ENCODE measurements around the gene EXOSC7.
A peak's percentile ranks its signal among the peaks of the same experiment; 100 is the strongest.

EXOSC7 gene

DNA sequence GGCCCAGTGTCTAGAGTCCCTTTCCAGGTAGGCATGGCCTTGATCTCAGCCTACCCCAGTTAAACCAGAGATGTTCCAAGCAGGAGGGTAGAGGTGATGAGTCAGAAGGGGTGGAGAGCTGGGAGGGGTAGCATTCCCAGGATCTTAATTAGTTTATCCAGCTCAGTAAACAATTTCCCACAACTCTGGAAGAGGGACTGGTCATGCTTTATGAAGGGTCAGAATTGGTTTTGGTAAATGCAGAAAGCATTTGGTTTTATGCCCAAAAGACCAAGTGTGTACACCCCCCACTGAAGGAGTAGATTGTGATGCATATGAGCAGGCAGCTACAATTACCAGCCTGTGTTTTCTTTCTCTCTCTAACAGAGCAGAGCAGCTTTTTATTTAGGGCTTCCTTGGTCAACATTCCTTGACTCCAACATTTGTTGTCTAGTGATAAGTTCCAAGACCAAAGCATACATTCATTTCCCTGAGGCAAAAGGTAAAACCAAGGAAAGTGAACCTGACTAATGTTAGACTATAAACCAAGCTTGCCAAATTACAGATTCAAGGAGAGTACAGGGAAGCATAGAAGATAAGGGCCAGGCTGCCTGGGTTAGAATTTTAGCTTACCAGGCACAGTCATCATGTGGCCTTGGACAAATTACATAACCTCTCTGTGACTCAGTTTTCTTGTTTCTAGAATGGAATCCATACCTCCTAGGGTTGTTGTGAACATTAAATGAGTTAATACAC is 17.6 kb downstream of the EXOSC7 start:
- no peak for DNase-seq (ENCODE audit: low spot score)

DNA sequence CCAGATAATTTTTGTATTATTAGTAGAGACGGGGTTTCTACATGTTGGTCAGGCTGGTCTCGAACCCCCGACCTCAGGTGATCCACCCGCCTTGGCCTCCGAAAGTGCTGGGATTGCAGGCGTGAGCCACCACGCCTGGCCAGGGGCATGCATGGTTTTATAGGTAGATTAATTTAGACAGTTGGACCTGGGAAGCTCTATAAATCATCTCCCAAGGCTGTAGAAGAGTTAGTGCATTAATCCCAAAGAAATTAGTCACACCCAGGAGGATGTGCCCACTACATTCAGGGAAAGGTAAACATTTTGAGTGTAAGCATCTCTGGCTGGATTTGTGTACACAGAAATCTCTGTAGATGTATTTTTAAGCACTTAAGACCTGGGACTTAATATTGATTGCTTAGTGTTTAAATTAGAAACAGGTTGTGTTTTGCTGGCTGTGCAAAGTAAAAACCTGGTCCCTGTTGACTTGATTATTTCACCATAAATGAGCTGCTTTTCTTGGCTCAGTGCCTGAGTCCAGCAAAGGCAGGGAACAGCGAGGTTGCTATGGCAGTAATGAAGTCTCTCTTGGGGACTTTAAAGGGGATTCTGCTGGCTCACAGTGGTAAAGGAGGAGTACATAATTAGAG is 19.2 kb downstream of the EXOSC7 start:
- peak; percentile 76 for DNase-seq (ENCODE audit: low spot score)

DNA sequence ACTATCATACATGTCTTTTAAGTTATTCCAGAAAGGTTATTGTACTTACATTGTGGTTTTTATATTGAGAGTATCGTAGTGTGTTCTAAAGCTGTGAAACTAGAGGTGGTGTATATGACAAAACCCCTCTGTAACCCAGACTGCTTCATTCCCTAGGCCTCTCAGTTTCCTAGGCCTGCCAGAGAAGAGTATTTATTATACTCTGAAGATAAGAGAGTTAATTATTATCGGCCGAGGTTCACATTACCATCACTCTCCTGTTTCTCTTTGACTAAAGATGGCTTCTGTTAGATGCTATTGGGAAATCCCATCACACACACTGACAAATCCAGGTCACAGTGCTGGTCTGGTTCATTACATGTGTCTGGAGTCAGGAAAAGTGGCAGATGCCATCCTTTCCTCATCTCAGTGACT is 20.5 kb downstream of the EXOSC7 start:
- peak; percentile 29 for DNase-seq (ENCODE audit: low spot score)

DNA sequence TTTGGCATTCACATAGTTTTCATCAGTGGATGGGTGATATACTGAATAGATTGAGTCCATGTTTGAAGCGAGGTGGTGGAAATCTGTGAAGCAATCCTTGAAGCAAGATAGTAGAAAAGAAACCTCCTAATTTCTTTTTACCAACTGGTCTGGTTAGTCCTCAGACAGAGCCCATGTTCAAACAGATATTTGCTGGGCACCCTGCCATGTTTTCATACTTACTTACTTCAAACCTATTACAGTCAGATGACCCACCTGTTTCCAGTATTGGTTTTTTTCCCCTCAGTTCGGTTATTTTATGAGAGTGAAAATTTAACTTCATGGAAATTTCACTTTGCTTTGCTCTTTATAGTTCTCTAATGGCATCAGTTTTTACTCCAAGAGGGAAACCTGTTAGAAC is 23.7 kb downstream of the EXOSC7 start:
- DNase-seq (ENCODE audit: low spot score), result no peak

DNA sequence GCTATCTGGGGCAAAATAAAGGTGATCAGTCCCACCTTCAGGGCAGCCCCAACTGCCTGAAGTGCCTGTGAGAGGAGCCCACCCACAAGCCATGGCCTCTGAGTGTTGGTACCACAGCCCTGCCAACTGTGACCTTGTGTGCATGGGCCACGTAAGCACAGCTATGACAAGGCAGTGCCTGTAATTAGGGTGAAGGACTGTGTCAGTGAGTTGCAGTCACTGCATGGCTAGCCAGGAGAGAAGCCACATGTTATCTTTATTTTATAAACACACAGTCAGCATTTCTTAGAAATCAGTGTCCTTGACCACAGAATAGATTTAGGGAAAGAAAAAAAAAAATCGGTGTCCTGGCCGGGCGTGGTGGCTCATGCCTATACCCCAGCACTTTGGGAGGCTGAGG is 24.8 kb downstream of the EXOSC7 start:
- no peak for DNase-seq (ENCODE audit: low spot score)

DNA sequence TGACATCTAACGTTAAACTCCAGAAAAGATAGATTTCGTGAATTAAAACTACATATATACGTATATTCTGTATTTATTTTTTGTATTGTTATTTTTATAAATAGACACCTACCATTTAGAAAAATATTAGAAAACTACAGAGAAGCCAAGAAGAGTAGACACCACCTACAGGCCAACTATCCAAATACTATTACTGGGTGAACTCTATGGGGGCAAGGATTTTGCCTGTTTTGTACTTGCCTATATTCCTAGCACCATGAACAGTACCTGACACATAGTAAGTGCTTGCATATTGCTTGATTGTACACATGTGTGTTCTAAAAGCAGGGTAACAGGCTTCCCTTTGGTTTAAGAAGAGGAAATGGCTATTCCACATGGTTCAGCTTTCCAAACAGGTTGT is 25.7 kb downstream of the EXOSC7 start:
- no peak for DNase-seq (ENCODE audit: low spot score)

DNA sequence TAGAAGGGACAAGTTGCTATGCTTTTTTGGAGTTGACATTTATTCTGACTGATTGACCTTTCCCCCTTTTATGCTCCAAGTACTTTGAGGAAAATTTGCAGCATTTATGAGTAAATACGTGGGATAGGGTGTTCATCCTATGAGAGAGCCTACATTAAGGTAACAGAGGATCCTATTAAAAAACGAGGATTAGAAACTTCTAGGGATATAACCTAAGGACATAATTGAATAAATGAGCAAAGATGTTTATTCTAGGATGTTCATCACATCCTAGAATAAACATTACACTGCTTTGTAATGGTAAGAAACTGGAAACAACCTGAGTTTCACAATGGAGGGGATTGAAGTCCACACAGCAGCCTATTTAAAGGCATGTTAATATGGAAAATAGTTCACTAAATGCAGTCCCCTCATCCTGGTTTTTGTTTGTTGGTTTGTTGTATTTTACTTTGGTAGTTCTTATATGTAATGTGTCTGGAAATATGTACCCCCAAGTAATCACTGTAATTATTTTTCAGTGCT is 26.2 kb downstream of the EXOSC7 start:
- DNase-seq (ENCODE audit: low spot score), result no peak

DNA sequence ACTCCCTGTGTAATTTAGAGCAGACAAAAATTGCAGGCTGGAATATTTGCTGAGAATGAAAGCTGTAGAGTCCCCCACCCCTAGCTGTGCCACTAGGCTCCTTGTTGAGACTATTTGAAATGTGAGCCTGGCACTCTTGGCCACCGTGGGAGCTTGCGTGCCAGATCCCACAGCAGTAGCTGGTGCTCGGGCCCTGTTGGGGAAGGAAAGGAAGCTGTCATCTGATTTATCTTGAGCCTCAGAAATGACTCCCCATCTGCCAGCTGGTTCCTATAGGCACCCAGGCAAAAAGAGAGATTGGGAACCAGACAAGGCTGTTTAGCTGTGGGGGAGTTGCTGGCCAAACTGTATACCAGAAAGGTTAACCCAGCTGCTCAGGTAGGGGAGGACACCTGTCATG is 26.7 kb downstream of the EXOSC7 start:
- DNase-seq (ENCODE audit: low spot score), result peak; percentile 46

DNA sequence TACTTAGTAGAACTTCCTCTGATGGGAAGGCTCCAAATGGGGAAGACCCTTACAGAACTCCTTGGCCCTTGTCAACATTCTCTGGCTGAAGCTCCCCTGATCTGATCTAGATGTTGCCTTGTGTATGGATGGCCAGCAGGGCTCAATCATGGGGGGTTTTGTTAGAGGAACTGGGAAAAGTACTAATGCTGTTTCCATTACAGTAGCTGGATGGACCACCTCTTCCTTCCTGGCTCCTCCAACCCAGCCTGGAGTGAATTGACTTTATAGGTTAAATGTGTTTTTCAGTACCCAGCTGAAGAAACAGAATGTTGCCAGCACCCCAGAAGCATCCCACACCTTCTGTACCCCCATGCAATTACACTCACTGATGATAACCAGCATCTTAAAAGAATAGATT is 27.4 kb downstream of the EXOSC7 start:
- DNase-seq (ENCODE audit: low spot score), result no peak

DNA sequence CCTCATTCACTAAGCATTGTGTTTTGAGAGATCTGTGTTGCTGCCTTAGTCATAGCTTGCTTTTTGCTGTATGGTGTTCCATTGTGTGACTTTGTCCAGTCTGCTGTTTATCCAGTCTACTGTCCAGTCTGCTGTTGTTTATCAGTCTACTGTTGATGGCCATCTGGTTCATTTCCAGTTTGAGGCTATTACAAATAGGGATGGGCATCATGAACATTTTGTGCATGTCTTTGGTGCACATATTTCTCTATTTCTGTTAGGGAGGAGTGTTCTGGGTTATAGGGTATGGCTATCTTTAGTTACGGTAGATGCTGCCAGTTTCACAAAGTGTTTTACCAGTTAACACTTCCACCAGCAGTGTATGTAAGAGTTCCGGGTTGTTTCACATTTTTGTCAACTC is 27.8 kb downstream of the EXOSC7 start:
- no peak for DNase-seq (ENCODE audit: low spot score)

DNA sequence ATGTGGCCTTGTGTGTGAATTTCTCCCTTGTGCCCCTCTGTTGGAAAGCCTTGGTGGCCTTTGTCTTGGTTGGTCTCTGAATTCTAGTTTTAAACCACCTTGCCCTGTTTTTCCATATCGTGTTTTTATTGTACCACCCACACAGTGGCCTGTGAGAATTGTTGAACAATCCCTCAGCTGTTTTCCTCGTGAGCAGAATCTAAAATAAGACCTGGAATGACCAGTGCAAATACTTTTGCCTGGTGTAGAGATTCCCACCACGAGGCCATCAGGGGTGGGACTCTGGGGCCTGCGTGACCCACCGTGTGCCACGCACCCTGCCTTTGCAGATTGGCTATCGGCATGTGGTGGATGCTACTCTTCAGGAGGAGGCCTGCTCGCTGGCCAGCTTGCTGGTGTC is 31.0 kb downstream of the EXOSC7 start:
- DNase-seq (ENCODE audit: low spot score), result no peak

DNA sequence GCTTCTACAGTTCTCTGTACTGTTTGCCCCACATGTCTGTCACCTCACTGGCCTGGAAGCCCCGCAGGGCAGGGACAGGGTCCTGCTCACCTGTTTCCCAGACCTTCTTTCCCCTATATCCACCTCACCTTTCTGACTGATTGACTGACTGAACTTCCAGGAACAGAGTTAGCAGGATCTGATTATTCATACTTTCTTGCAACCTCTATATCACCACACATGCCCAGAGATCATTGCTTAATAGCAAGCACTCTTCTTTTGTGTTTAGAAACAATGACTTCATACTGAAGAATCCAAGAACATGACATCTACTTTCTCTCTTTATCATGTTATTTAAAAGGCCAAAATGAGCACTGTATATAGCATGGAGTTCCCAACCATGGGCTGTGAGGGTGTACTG is 32.1 kb downstream of the EXOSC7 start:
- no peak for DNase-seq (ENCODE audit: low spot score)

DNA sequence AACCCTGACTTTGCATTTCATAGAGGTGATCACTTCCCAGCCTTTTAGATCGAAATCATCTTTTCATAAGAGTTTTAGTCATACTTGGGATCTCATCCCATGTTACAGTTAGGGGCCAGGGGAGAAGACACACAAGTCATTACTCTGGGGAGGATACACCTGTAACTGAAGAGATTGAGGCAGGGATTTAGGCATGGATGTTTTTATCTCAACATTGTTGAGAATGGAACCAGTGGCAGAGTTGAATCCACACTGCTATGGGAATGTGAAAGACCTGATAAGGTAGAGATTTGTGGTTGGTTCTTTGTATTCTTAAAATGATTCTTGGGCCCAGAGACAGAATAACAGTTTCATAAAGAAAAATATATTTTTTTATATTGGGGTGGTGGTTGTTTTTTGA is 33.8 kb downstream of the EXOSC7 start:
- DNase-seq (ENCODE audit: low spot score), result no peak

DNA sequence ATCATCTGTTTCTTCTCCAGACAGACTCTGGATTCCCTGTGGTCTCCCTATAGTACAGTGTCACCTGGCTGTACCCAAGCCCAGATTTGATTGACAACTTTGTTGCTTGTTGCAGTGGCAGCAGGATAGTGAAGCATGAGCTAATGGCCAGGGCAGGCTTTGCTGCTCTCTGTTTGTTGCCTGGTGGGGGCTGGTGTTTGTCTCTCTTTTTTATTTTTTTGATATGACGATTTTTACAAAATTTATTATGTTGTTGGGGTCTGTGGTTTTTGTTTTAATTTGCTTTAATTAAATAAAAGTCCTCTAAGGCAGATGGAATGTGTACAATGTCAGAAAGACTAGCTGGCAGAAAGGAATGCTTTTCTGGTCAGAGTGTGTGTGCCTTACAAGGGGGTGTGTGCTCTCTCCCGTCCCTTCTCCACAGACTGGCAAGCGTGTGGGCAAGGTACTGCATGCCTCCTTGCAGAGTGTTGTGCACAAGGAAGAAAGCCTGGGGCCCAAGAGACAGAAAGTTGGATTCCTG is 34.8 kb downstream of the EXOSC7 start:
- no peak for DNase-seq (ENCODE audit: low spot score)

DNA sequence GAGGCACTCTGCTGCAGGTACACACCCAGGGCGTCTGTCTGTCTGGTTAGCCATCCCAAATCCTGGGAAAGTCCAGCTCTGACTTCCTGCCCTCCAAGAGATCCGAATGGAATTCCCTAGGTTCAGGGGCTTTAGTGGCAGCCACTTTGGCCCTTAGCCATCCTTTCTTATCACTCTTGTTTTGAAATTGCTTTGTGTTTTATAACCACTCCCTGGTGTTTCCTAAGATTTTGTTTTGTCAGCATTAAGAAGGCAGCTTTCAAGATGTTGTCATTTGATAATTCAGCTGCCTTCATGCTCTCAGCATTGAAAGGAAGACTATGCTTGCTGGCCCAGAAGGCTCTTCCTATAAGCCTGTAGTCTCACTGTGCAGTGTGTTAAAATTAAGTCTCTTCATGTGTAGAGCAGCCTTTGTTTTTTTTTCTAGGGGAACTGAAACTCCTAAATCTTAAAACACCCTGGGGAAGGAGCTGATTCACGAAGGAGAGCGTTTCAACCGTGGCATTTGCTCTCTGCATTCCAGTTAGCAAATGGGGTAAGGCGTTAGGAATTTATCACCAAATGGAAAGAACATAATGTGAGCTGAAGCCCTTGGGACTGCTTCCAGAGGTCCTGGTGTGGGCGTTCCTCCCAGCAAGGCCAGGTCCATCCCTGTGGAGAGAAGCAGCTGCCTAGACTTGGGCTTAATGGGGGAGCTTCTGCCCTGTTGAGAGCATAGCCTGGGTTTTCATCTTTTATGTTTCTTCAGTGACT is 35.9 kb downstream of the EXOSC7 start:
- DNase-seq (ENCODE audit: low spot score), result no peak

DNA sequence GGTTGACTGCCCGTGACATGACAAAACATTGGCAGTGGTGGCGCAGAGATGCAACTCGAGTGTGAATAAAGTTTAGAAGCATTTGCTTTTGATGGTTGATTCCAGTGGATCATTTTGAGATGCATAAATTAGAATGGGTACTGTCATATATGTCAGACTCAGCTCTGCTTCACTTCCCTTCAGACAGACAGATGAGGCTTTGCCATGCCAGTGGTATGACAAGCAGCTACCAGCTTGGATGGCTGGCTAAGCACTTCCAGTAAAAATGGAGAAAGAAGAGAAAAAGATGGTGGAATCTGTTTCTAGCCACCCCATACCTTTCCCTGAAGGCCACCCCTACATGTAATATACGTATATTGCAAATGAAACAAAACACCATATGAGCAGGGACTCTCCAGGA is 36.5 kb downstream of the EXOSC7 start:
- no peak for DNase-seq (ENCODE audit: low spot score)

DNA sequence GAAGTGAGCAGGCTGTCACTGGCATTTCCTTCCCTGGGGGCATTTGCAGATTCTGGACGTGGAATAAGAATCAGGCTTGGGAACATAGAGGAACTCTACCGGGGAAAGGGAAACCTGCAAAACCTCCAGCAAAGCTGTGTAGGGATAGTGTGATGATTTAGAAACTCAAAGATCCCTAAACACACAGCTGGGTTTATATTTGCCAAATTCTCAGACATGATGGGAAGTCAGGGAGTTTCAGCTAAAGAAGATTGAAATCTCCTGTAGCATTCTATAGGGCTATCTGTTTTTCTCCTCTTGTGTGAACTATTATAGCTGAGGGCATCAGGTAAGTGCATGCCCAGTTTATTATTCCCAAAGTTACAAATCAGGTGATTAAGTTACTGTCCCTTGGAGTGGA is 40.9 kb downstream of the EXOSC7 start:
- no peak for DNase-seq (ENCODE audit: low spot score)

DNA sequence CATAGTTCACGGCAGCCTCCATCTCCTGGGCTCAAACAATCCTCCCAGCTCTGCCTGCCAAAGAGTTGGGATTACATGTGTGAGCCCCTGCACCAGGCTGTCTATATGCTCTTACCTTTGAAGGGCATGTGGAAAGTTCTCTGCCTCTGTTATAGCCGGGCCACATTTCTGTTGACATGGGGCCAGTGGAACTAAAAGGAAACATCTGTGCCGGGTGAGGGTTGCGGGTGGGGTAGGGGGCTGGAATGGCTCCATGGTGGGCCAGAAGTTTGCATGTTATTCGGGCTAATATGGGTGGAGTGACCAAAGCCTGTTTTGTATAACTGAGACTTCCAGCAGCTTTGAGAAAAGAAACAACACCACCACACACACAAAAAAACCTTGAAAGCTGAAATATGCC is 41.8 kb downstream of the EXOSC7 start:
- DNase-seq (ENCODE audit: low spot score), result no peak

DNA sequence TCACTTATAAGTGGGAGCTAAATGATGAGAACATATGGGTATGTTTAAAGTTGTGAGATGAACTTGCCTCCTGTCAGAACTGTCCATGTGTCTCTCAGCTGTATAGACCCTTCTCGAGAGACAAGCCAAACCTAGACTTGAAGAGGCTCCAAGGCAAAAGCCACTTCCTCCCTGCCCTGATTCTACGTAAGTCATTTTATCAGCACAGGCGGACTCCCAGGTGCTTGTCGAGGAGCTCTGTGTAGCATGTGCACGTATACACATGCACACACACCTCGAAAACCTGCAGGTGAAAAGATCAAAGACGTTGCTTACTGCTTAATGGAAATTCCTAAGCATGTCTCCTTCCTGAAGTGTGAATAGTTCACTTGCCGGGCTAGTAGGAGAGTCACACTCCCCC is 44.5 kb downstream of the EXOSC7 start:
- no peak for DNase-seq (ENCODE audit: low spot score)

DNA sequence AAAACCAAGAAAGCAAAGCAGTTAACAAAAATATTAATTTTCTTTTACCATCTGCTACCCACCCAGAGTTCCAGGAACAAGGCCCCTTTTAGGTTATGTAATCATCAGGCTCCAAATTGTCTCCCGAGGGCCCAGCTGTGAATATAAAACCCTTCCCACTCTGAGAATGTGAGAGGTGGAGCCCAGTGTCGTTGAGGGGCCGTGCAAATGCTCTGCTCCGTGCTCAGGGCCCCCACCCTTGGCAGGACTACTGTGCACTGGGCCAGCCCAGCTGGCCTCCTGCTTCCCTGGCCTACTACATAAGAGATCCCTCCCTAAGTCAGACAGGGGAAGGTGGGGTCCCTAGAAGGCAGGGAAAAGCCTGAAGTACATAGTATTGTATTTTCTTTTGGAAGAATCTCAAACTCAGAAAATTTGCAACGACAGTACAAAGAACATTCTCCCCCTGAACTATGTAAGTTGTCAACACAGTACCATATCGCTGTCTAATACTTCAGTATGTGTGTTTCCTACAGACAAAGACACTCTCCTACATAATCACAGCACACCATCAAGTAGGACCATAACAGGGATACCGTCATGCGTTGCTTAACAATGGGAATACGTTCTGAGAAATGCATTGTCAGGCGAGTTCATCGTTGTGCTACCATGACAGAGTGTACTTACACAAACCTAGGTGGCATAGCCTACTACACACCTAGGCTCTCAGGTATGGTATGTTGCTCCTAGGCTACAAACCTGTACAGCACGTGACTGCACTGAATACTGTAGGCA is 45.7 kb downstream of the EXOSC7 start:
- no peak for DNase-seq (ENCODE audit: low spot score)

DNA sequence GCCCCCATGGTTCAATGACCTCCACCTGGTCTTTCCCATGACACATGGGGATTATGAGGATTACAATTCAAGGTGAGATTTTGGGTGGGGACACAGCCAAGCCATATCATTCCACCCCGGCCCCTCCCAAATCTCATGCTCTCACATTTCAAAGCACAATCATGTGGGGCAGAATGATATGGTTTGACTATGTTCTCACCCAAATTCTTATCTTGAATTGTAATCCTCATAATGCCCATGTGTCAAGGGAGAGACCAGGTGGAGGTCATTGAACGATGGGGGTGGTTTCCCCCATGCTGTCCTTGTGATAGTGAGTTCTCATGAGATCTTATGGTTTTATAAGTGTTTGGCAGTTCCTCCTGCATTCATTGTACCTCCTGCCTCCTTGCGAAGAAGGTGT is 47.6 kb downstream of the EXOSC7 start:
- DNase-seq (ENCODE audit: low spot score), result no peak
